Naive B cell (primary cell): ENCODE data around the gene CEP104. TPM values are rescaled to one million over a fixed set of nuclear protein-coding genes. Genes with fewer than 3 reads are reported as not detected.

Experiments
- ATAC-seq, 2 donors: fragments of 150-1000 bp; cut with Tn5 transposase; 2 replicates each; pipeline ENCODE4 v1.10.0; 2021; ENCODE audit warnings: low read depth in 2 of 2, mild to moderate bottlenecking in 2 of 2, moderate library complexity in 2 of 2
- DNase-seq: peaks from one replicate; pipeline ENCODE4 v3.0.0; 2022
- H3K27ac Mint-ChIP-seq, 6 donors: one replicate each; pipeline ENCODE4 v1.8.0; 2020 to 2022; ENCODE audit warnings: mild to moderate bottlenecking in 6 of 6, mixed read lengths in 6 of 6, moderate library complexity in 5 of 6, inconsistent platforms in 2 of 6
- H3K27me3 Mint-ChIP-seq, 3 donors: one replicate each; pipeline ENCODE4 v1.8.0; 2021 to 2022; ENCODE audit warnings: mixed read lengths in 3 of 3, mild to moderate bottlenecking in 1 of 3
- H3K36me3 Mint-ChIP-seq, 2 donors: one replicate each; pipeline ENCODE4 v1.8.0; 2020 to 2022; ENCODE audit warnings: mixed read lengths in 2 of 2, inconsistent platforms in 1 of 2, mild to moderate bottlenecking in 1 of 2
- H3K4me1 Mint-ChIP-seq, 3 donors: one replicate each; pipeline ENCODE4 v1.8.0; 2020 to 2022; ENCODE audit warnings: mixed read lengths in 3 of 3, inconsistent platforms in 1 of 3, mild to moderate bottlenecking in 1 of 3, moderate library complexity in 1 of 3
- H3K4me3 Mint-ChIP-seq, 8 donors: one replicate each; pipeline ENCODE4 v1.8.0; 2020 to 2022; ENCODE audit warnings: mild to moderate bottlenecking in 8 of 8, mixed read lengths in 8 of 8, moderate library complexity in 8 of 8, inconsistent platforms in 2 of 8
- H3K9me3 Mint-ChIP-seq, 7 donors: one replicate each; pipeline ENCODE4 v1.8.0; 2020 to 2022; ENCODE audit warnings: mixed read lengths in 7 of 7, mild to moderate bottlenecking in 5 of 7, inconsistent platforms in 2 of 7, moderate library complexity in 1 of 7
- polyA plus RNA-seq, 6 donors: library from polyadenylated mRNA; unstranded; fragments of 300-500 nt; fragmentation: Illumina TruSeq; gene quantifications; one replicate each; pipeline ENCODE4 v1.2.3, GENCODE V29; 2021; ENCODE audit warnings: low read depth in 6 of 6

Gene CEP104
- polyA plus RNA-seq, 6 donors from 2014 or later: 8.1 to 34.6 (median 17.5) TPM

DNA sequence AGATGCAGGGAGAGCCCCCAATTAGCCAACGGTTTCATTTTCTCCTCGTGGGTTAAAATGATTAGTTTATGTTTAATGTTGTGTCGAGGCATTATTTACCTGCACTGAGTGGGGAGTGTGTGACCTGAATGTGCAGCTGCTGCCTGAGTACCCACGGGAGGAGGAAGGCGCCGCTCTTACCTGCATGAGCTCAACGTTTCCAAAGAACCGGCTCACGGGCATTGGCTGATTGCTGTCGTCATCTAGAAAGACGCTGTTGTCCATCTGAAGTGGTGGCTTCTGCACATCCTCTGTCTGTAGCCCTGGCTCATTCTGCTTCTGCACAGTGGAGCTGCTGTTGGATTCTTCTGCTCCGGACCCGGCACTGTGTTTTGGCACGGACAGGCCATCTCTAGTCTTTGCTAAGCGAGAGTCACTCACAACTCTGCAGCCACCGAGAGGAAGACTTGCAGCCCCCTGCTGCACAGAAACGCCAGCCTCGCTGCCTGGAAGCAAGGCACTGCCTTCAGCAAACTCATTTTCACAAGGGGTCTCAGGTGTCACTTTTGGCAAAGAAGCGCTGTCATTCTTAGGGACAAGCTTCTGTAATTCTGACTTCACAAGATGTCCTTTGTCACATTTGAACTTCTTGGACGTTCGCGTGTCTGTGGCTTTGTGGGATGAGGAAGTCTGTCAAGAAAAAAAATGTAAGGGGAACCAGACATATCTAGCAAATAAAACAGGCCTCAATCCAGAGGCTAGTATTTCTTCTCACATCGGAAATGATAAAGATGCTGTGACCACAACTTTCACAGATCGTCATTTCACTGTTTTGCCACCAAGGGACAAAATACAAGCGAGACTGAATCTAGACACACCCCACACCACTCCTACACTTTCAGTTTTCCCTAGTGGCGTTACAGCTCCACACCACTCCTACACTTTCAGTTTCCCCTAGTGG is 33.6 kb upstream of the CEP104 start:
- Mint-ChIP-seq H3K9me3 (no peaks in the 10 kb centered on the region), H3K4me1 (peaks cover 9 to 22% (median 15%) of the 10 kb centered on the region in 3 donors), H3K36me3 (peaks cover 6 to 8% of the 10 kb centered on the region in 2 donors), H3K27me3 (no peaks in the 10 kb centered on the region), H3K4me3 (no peak overlapping the region), H3K27ac (peak overlapping the region in 2 of 6 donors; percentile 35 to 65)
- ATAC-seq (peak; percentile 16 to 32), DNase-seq (no peak)

DNA sequence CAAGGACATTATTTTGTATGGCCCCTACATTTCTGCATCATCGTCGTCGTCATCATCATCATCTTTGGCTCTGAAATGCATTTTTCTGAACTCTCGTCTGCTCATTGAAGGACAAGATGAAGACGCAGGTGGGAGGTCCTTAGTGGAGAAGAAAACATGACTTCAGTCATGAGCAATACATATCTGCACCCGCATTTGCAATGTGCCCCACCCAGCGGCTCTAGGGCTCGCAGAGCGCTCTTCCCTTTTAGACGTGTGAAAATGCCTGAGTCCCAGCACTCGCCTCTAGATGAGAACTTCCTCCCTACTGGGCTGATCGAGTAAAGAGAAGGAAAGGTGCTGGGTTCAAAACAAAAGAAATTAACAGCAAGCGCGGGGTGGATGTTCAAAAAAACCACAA is 32.9 kb upstream of the CEP104 start:
- ATAC-seq (no peak), DNase-seq (no peak)
- no peaks in the 10 kb centered on the region for H3K27me3 Mint-ChIP-seq
- peaks cover 7 to 12% of the 10 kb centered on the region in 2 donors for H3K36me3 Mint-ChIP-seq
- peaks cover 9 to 20% (median 13%) of the 10 kb centered on the region in 3 donors for H3K4me1 Mint-ChIP-seq
- no peak overlapping the region for H3K4me3 Mint-ChIP-seq
- no peaks in the 10 kb centered on the region for H3K9me3 Mint-ChIP-seq
- peak overlapping the region in 2 of 6 donors; percentile 16 to 65 for H3K27ac Mint-ChIP-seq

DNA sequence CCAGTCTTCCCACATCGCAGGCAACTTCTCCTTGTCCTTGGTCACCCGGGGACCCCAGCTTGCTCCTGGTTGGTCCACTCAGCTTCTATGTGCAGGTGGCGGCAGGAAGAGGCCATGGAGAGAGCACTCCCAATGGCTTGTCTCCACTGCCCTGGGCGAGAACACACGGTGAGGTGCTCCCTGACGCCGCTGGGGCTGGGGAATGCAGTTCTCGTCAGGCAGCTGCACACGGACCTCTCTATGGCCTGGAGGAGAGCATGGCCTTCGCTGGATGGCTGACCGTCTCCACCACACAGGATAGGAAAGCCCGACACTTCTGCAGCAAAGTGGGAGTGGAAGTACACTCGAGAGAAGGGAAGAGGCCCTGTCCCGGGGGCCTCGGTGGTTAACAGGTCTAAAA is 31.3 kb upstream of the CEP104 start:
- Mint-ChIP-seq H3K27ac (no peak overlapping the region), H3K4me1 (peaks cover 8 to 15% (median 8%) of the 10 kb centered on the region in 3 donors), H3K9me3 (no peaks in the 10 kb centered on the region), H3K36me3 (peaks cover 15 to 18% of the 10 kb centered on the region in 2 donors), H3K4me3 (no peak overlapping the region), H3K27me3 (no peaks in the 10 kb centered on the region)
- ATAC-seq (no peak), DNase-seq (no peak)

DNA sequence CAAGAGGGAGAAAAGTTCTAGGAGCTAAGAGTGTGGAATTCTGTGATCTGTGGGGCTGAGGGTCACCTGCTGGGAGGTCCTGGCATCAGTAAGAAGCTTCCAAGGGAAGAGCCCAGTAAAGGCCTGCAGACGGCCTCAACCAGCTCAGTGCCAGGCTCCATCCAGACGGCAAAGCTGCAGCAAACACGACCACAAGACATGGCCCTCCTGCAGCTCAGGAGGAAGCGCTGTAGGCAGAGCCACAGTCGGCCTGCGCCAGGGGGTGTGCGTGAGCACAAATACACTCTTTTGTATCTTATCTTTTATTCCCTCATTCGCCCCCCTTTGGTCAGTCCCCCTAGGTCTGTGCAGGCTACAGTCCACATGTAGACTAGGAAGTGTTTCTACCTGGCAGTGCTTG is 29.7 kb upstream of the CEP104 start:
- Mint-ChIP-seq H3K4me3 (no peak overlapping the region), H3K4me1 (peaks cover 0 to 6% (median 0%) of the 10 kb centered on the region in 3 donors), H3K27me3 (no peaks in the 10 kb centered on the region), H3K9me3 (no peaks in the 10 kb centered on the region), H3K27ac (peak overlapping the region in 1 of 6 donors; percentile 47), H3K36me3 (peaks cover 15 to 20% of the 10 kb centered on the region in 2 donors)
- DNase-seq (no peak), ATAC-seq (no peak)

DNA sequence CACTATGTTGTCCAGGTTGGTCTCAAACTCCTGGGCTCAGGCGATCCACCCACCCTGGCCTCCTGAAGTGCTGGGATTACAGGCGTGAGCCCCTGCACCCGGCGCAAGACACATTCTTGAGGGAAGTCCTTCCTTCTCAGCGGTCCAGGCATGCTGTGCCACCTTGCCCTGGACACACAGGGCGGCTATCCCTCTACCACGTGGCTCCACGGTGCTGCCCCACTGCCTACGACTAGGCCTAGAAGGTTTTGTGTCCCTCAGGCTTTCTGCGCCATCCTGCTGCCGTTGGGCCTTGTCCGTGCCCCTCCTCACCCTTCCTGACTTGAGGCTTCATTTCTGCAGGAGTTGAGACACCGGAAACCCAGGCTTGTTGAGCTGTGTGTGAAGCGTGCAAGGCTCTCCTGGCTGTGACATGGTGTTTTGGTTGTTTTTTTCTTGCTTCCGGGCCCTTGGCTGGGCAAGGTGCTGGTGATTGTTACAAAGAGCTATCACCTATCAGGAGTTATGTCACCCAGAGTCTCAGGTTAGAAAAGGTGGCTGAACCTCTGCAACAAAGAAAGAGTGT is 29.2 kb upstream of the CEP104 start:
- H3K4me1 Mint-ChIP-seq: peaks cover 0 to 6% (median 0%) of the 10 kb centered on the region in 3 donors
- peaks cover 15 to 20% of the 10 kb centered on the region in 2 donors for H3K36me3 Mint-ChIP-seq
- H3K27me3 Mint-ChIP-seq: no peaks in the 10 kb centered on the region
- H3K4me3 Mint-ChIP-seq: no peak overlapping the region
- H3K9me3 Mint-ChIP-seq: no peaks in the 10 kb centered on the region
- H3K27ac Mint-ChIP-seq: peak overlapping the region in 1 of 6 donors; percentile 39
- DNase-seq: no peak
- no peak for ATAC-seq

DNA sequence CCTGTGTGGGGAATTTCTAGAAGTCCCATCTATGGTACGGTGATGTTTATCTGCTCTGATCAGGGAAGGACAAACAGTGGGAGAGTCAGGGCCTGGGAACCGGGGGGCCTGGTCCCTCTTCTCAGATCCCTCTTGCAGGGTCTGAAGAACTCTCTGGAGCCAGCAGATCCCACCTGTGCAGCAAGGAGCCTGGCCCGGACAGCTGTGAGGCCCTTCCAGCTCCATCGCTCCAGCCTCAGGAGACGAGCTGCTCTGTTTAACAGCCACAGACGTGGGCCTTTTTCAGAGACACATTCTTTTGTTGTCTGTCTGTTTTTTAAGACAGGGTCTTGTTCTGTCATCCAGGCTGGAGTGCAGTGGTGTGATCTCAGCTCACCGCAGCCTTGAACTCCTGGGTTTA is 28.6 kb upstream of the CEP104 start:
- no peak overlapping the region for H3K27ac Mint-ChIP-seq
- DNase-seq: no peak

DNA sequence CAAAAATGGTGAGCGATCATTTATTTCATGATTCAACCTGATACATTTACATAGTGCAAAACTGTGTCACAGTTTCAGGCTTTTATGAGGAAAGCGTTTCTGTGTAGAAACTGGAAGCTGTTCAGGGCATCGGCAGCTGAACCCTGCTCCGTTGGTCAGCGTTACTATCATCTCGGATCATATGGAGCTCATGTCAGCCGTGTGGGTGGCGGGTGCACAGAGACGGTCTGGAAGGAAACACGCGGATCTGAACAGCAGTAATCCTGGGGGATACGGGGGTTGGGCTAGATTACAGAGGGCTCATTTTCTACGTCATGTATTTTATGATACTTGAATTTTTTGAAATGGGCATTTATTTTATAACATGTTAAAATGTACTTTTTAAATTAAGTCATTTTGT is 28.0 kb upstream of the CEP104 start:
- ATAC-seq: no peak
- DNase-seq: no peak
- H3K4me1 Mint-ChIP-seq: peaks cover 0 to 1% (median 0%) of the 10 kb centered on the region in 3 donors
- no peaks in the 10 kb centered on the region for H3K27me3 Mint-ChIP-seq
- no peaks in the 10 kb centered on the region for H3K9me3 Mint-ChIP-seq
- H3K27ac Mint-ChIP-seq: no peak overlapping the region
- peaks cover 15 to 19% of the 10 kb centered on the region in 2 donors for H3K36me3 Mint-ChIP-seq
- no peak overlapping the region for H3K4me3 Mint-ChIP-seq

More for the DNA sequence above, 28.6 kb upstream of the CEP104 start:
- Mint-ChIP-seq H3K4me1 (peaks cover 0 to 5% (median 0%) of the 10 kb centered on the region in 3 donors), H3K9me3 (no peaks in the 10 kb centered on the region), H3K36me3 (peaks cover 15 to 20% of the 10 kb centered on the region in 2 donors), H3K27me3 (no peaks in the 10 kb centered on the region), H3K4me3 (no peak overlapping the region)
- ATAC-seq: no peak

DNA sequence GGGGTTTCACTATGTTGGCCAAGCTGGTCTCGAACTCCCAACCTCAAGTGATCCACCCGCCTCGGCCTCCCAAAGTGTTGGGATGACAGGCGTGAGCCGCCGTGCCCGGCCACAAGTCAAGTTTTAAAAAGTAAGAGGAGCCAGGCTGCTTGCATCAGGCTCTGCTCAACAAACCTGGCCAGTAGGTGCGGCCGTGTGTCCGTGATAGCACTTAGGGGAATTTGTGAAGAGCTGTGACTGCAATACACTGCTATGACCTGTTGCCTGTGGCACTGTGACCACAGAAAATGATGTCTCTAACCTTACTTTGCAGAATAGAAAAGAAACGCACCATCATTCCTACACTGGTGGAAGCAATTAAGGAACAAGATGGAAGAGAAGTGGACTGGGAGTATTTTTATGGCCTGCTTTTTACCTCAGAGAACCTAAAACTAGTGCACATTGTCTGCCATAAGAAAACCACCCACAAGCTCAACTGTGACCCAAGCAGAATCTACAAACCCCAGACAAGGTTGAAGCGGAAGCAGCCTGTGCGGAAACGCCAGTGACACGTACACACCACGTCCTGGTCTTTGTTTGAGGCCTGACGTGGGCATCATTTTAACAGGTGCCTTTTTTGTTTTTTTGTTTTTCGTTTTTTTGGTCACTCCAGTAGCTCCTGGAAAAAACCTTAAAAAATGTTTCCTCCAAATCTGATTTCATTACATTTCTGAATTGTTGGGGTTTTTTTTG is 26.3 kb upstream of the CEP104 start:
- DNase-seq (no peak), ATAC-seq (no peak)
- Mint-ChIP-seq H3K36me3 (peaks cover 30% of the 10 kb centered on the region in 2 donors), H3K27me3 (no peaks in the 10 kb centered on the region), H3K9me3 (peaks cover 3 to 4% (median 4%) of the 10 kb centered on the region in 7 donors), H3K27ac (peak overlapping the region in 1 of 6 donors; percentile 75), H3K4me3 (no peak overlapping the region), H3K4me1 (no peaks in the 10 kb centered on the region)

DNA sequence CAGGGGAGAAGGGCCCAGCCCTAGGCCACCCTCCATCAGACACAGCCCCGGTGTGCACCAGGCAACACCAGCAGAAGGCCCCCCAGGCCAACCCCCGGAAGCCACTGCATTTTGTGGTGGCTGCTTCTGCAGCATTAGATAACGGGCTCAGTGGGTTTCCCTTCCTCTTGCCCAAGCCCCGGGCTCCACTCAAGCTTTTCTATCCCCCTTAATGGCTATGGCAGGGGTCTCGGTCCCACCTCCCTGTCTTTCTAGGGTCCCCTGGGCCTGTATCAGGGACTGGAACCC is 24.1 kb upstream of the CEP104 start:
- H3K36me3 Mint-ChIP-seq: peaks cover 31 to 32% of the 10 kb centered on the region in 2 donors
- DNase-seq (no peak), ATAC-seq (no peak)
- H3K4me3 Mint-ChIP-seq: no peak overlapping the region
- peak overlapping the region in 3 of 6 donors; percentile 47 to 76 (median 54) for H3K27ac Mint-ChIP-seq
- H3K27me3 Mint-ChIP-seq: no peaks in the 10 kb centered on the region
- H3K4me1 Mint-ChIP-seq: no peaks in the 10 kb centered on the region
- peaks cover 3 to 4% (median 4%) of the 10 kb centered on the region in 7 donors for H3K9me3 Mint-ChIP-seq

DNA sequence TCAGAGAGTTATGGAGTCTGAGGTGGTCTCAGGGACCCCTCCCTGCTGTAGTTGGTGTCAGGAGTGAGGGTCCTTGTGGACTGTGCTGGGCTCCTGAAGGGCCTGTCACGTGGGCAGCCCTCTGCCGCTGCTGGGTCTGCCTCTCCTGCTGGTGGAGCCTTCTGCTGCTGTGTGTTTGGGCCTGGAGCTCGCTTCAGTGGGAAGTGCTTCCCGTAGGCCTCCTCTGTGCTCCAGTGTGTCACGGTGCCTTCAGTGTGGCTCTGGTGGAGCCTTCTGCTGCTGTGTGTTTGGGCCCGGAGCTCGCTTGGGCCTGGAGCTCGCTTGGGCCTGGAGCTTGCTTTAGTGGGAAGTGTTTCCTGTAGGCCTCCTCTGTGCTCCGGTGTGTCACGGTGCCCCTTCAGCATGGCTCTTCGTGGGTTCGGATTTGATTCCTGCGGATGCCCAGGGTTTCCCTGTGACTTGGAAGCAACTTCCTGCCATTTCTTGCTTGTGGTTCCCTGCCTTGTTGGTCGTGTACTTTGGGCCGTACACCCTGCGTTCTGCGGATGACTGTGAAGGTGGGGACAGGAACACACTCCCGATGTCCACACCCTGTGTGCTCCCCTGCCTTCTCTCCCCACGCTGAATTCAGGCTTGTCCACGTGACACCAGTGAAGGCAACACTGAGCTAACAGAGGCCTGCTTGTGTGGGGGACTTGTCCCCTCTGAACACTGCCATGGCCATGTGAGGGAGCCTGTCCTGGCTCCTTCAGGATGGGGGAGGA is 23.6 kb upstream of the CEP104 start:
- Mint-ChIP-seq H3K27ac (peak overlapping the region in 1 of 6 donors; percentile 54), H3K36me3 (peaks cover 31 to 37% of the 10 kb centered on the region in 2 donors)
- ATAC-seq: no peak

DNA sequence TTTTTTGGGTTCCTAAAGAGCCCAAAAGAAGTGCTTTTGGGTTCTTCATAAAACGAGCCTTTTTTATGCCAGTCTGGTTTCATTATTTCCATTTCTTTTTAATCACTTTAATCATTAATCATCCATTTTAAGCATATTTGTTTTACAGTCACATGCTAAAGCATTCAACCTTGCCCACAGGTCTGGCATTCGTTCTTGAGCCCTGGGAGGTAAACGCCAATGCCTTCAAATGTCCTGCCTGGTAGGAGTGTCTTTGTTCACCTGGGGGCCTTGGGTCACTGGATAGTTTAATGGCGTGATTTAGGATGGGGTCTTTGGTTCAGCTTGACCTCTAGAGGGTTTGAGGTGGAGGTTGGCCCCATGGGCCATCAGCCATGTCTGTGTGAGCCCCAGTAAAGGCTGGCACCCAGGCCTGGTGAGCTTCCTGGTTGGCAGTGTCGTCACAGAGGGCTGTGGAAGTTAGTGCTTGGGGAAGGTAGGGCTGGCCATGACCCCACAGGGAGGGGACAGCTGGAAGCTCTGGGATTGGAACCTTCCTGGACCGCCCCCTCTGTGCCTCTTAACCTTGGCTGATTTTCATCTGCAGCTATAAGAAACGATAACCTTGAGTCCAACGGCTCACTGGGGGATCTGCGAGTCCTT is 22.9 kb upstream of the CEP104 start:
- Mint-ChIP-seq H3K9me3 (peaks cover 3 to 6% (median 4%) of the 10 kb centered on the region in 7 donors), H3K27ac (no peak overlapping the region), H3K36me3 (peaks cover 26 to 42% of the 10 kb centered on the region in 2 donors), H3K4me3 (no peak overlapping the region), H3K4me1 (no peaks in the 10 kb centered on the region), H3K27me3 (no peaks in the 10 kb centered on the region)
- ATAC-seq (no peak), DNase-seq (no peak)

More for the DNA sequence above, 23.6 kb upstream of the CEP104 start:
- H3K4me3 Mint-ChIP-seq: no peak overlapping the region
- no peak for DNase-seq
- no peaks in the 10 kb centered on the region for H3K4me1 Mint-ChIP-seq
- no peaks in the 10 kb centered on the region for H3K27me3 Mint-ChIP-seq
- H3K9me3 Mint-ChIP-seq: peaks cover 3 to 4% (median 4%) of the 10 kb centered on the region in 7 donors

DNA sequence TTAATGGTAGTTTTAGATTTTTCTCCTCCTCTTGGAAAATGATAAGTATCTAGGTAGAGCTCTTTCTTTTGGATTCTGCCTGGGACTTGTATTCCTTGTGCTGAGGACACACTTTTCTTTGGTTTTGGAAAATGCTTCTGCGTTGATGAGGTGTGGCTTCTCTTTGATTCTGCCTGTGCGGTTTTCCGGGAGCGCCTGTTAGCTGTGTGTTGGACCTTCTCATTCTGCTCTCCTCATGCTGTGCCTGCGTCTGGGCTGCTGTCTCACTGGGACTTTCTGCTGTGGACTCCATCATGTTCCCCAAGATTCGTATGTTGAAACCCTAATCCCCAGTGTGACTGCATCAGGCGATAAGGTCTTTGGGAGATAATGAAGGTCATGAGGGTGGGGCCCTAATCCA is 22.1 kb upstream of the CEP104 start:
- peaks cover 3 to 6% (median 4%) of the 10 kb centered on the region in 7 donors for H3K9me3 Mint-ChIP-seq
- peaks cover 23 to 34% of the 10 kb centered on the region in 2 donors for H3K36me3 Mint-ChIP-seq
- H3K27ac Mint-ChIP-seq: no peak overlapping the region
- H3K27me3 Mint-ChIP-seq: no peaks in the 10 kb centered on the region
- no peak overlapping the region for H3K4me3 Mint-ChIP-seq
- DNase-seq (no peak), ATAC-seq (no peak)
- no peaks in the 10 kb centered on the region for H3K4me1 Mint-ChIP-seq
